NCI-H2196 (cell line): ENCODE data around the gene PTPRN2.
"Not testable (repeated sequence)": the region's sequence is repeated elsewhere in the genome, so short reads cannot be mapped to it uniquely, and the experiment has no call there.

Experiments used
- DNase-seq: peaks from one replicate; lab custom pipeline; 2025; ENCODE audit not compliant: unreplicated experiment; lab: John Stamatoyannopoulos, UW

The PTPRN2 gene

DNA sequence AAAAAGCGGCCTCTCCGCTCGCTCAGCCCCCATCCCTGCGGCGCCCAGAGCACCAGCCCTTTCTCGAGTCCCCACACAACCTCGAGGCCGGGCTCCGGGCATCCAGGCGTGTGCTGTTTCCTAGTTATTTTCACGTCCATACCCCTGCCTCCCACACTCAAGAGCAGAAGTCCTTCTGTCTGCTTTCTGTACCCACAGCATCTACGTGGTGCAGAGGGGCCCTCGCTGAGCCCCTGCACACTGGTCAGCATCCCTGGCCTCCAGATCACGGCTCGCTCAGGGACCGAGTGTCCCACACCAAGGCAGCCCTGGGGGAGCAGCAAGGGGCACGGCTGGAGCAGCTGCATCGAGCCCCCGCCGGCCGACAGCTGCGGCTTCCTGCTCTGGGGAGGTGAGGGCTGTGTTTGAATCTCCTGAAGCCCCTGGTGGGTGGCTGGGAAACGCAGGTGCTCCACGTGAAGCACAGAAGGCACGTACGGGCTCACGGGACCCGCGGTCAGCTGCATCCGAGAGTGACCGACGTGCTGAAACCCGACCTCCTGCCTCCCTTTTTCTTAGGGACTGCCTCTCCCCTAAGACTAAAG is 917.8 kb downstream of the PTPRN2 start:
- no peak for DNase-seq

GRCh38 chr7:157668884-157669767 is 918.5 kb downstream of the PTPRN2 start:
- no peak for DNase-seq

DNA sequence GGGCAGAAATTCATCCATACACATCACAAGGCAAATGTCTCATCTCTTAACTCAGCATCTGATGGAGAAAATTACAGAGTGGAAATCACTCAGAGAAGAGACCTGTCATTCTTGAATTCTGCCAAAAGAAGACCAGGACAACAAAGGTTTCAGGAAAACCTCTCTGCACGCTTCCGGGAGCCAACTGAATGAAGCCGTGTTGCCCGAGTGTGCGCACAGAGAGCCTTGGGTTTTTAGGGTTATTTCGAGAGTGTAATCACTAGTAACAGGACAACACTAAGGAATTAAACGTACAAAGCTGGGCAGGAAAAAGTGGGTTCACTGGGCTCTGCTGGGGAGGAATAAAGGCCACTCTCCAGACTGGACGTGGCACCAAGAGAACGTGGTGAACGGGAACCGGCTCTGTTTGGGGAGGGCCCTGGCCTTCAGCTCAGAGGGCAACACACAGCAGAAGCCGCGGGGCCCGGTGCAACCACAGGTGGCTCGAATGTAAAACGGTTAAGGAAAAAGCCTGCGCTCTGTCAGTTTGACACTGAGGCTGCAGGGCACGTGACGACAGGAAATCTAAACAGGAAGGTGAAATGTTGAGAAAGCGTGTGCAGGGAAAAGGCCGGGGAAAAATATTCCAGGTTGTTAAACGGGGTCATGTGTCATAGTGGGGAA is 919.3 kb downstream of the PTPRN2 start:
- DNase-seq, result no peak

DNA sequence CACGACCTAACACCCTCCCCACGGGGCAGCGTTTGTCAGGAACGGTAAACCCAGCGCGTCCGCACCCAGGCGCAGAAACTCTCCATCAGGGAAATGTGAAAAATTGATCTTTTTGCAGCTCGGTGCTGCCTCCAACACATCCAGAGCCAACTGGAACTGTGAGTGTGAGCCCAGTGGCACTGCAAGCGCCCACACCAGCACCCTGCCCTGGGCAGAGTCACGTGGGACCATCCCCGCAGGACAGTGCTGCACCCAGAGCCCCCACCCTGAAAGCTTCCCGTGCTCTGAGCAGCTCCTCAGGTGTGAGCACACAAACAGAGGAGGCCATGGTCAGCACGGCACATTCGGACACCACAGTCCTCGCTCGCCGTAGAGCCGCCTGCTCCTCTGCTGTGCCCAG is 919.9 kb downstream of the PTPRN2 start:
- DNase-seq, result no peak

- no peak for DNase-seq
Measured at GRCh38 chr7:157667261-157667660, 920.4 kb downstream of the PTPRN2 start.

GRCh38 chr7:157666530-157667040 is 921.0 kb downstream of the PTPRN2 start:
- no peak for DNase-seq

GRCh38 chr7:157665634-157665988 is 922.0 kb downstream of the PTPRN2 start:
- not testable (repeated sequence) for DNase-seq

DNA sequence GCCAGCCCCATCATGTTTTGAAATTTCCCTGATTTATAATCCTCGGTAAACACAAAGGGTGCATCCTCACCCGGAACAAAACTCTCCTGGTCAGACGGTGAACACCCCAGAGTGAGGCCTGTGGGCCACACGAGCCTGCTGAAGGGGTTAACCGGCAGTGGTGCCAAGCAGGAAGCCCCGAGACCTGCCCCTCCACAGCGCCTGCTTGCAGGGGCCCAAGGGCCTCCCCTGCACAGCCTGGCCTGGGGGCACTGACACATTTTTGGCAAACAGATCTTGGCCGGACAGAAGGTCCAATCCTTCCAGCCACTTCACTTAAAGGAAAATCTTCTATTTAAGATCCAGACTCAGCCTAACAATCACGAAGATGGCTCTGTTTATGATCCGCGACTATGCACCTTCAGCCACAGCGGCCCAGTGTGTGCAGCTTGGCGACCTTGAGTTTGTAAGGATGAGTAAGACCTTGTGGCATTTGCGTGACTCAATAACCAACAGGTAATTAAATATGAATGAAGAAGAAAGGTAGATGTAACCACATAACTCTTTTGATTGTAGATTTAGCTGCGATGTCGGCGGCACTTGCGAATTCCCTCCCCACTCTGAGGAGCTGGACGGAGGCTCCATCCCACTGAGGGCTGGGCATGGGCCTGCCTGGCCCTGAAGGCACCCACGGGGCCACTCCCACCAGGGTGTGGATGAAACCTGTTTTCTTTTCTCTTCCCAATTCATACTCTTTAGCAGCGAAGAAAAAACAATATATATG is 922.6 kb downstream of the PTPRN2 start:
- no peak for DNase-seq

GRCh38 chr7:157664034-157664433 is 923.6 kb downstream of the PTPRN2 start:
- no peak for DNase-seq

GRCh38 chr7:157662981-157663716 is 924.5 kb downstream of the PTPRN2 start:
- no peak for DNase-seq

GRCh38 chr7:157662110-157662791 is 925.4 kb downstream of the PTPRN2 start:
- no peak for DNase-seq

- DNase-seq, result no peak
Measured at GRCh38 chr7:157661611-157661975, 926.0 kb downstream of the PTPRN2 start.

GRCh38 chr7:157660971-157661610 is 926.5 kb downstream of the PTPRN2 start:
- DNase-seq, result no peak

DNA sequence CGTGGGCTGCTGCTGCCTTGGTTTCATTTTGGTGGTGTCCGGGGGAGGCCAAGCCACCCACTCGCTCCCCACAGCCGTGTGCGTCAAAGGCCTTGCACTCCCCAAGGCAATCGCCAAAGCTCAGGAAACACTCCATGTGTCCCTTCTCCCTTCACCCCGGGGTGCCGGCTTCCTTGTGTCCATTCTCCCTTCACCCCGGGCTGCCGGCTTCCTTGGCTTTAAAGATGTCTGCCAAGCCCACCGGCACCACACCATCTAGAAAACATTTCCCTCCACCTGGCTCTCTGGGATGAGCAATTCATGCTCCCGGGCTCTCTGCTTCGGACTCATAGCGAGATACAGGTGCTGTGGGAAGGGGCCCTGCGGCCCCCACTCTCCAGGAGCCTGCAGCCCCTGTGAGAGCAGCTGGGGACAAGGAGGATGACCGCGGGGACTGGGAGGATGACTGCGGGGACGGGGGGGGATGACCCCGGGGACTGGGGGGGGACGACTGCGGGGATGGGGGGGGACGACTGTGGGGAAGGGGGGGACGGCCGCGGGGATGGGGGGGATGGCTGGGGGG is 928.7 kb downstream of the PTPRN2 start:
- DNase-seq, result no peak

- DNase-seq, result no peak
Measured at GRCh38 chr7:157657741-157658740, 929.6 kb downstream of the PTPRN2 start.

GRCh38 chr7:157656195-157656769 is 931.3 kb downstream of the PTPRN2 start:
- no peak for DNase-seq

- DNase-seq, result no peak
Measured at GRCh38 chr7:157654350-157654749, 933.3 kb downstream of the PTPRN2 start.

DNA sequence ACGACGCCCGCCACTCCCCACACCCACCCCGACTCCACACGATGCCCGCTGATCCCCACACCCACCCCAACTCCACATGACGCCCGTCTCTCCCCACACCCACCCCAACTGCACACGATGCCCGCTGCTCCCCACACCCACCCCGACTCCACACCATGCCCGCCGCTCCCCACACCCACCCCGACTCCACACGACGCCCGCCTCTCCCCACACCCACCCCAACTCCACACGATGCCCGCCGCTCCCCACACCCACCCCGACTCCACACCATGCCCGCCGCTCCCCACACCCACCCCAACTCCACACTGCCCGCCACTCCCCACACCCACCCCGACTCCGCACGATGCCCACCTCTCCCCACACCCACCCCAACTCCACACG is 933.8 kb downstream of the PTPRN2 start:
- no peak for DNase-seq
